Esophagus squamous epithelium (tissue), 4 donors: ENCODE data around the gene POTEJ.
"Not testable (repeated sequence)": the region's sequence is repeated elsewhere in the genome, so short reads cannot be mapped to it uniquely, and the experiment has no call there.

Experiments used
- POLR2A ChIP-seq, 4 donors: fragments of 450-650 bp; IDR thresholded peaks; one replicate each; pipeline ENCODE4 v1.6.1; 2017; ENCODE audit warnings: antibody characterized with exemption in 4 of 4, mild to moderate bottlenecking in 4 of 4, moderate library complexity in 3 of 4
- TF ChIP-seq, protein P1 (sequence below), 6 experiments: fragments of 450-650 bp in 4 of 6; fragments of 200-600 bp in 2 of 6; sonication (generic) in 2 of 6; IDR thresholded peaks; one replicate each; pipeline ENCODE4 v1.5.1; 2016 to 2019; ENCODE audit warnings: antibody characterized with exemption in 6 of 6, mild to moderate bottlenecking in 4 of 6, moderate library complexity in 4 of 6

DNA sequence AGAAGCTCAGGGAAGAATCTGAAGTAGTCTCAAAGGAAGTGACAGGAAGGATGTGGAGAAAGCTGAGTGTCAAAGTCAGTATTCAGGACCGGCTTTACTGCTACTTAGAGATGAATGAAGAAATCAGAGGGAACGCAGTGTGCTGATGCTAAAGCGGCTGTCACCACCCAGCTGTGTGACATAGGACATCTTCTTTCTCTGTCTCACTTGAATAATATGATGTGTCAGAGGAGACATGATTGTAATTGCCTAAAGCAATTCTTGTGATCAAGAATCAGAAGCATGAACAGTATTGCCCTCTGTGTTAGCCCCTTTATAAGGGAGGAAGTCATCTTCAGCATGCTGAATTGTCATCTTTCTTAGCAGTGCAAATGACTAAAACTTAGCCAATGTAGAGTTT is 92.0 kb downstream of the POTEJ start:
- TF ChIP-seq, protein P1, sequence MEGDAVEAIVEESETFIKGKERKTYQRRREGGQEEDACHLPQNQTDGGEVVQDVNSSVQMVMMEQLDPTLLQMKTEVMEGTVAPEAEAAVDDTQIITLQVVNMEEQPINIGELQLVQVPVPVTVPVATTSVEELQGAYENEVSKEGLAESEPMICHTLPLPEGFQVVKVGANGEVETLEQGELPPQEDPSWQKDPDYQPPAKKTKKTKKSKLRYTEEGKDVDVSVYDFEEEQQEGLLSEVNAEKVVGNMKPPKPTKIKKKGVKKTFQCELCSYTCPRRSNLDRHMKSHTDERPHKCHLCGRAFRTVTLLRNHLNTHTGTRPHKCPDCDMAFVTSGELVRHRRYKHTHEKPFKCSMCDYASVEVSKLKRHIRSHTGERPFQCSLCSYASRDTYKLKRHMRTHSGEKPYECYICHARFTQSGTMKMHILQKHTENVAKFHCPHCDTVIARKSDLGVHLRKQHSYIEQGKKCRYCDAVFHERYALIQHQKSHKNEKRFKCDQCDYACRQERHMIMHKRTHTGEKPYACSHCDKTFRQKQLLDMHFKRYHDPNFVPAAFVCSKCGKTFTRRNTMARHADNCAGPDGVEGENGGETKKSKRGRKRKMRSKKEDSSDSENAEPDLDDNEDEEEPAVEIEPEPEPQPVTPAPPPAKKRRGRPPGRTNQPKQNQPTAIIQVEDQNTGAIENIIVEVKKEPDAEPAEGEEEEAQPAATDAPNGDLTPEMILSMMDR (IDR thresholded peaks at IDR 0.05), result not testable (repeated sequence)
- TF ChIP-seq POLR2A (IDR thresholded peaks at IDR 0.05), result not testable (repeated sequence)
